ENCODE results near the gene MPDU1. TPM values are rescaled to one million over a fixed set of nuclear protein-coding genes. Genes with fewer than 3 reads are reported as not detected.

MPDU1 gene
- total RNA-seq (2016; rRNA removed; fragmentation: Illumina TruSeq; extraction: Trizol) = 59.5 and 112 TPM in 2 replicates
- 17.5 and 21.1 TPM in 2 replicates for total RNA-seq (2016; cell fraction: cytosol; rRNA removed; fragmentation: Illumina TruSeq; extraction: Trizol; ENCODE audit: low read depth)
- total RNA-seq (2016; cell fraction: insoluble cytoplasmic fraction; rRNA removed; fragmentation: Illumina TruSeq; extraction: Trizol) = 62.6 and 101 TPM in 2 replicates
- total RNA-seq (2016; cell fraction: membrane; rRNA removed; fragmentation: Illumina TruSeq; extraction: Trizol) = 24.3 and 28.7 TPM in 2 replicates
- 84.0 and 86.6 TPM in 2 replicates for total RNA-seq (2016; cell fraction: nucleus; rRNA removed; fragmentation: Illumina TruSeq; extraction: Trizol)
- 127 and 167 TPM in 2 replicates for polyA plus RNA-seq (2011; rRNA removed)
- polyA plus RNA-seq (2011; cell fraction: cytosol; rRNA removed) = 188 and 194 TPM in 2 replicates
- 91.5 and 103 TPM in 2 replicates for polyA plus RNA-seq (2011; cell fraction: nucleus; rRNA removed)
- 56.7 and 59.6 TPM in 2 replicates for polyA plus RNA-seq (2012)
- polyA plus RNA-seq (2016; cell fraction: cytosol; fragmentation: Illumina TruSeq; extraction: Trizol; ENCODE audit: low read depth) = 12.2 and 12.9 TPM in 2 replicates
- 73.5 and 77.4 TPM in 2 replicates for polyA plus RNA-seq (2016; cell fraction: insoluble cytoplasmic fraction; fragmentation: Illumina TruSeq; extraction: Trizol; ENCODE audit: low read depth)
- polyA plus RNA-seq (2016; cell fraction: membrane; fragmentation: Illumina TruSeq; extraction: Trizol; ENCODE audit: low read depth) = 22.9 and 23.5 TPM in 2 replicates
- polyA plus RNA-seq (2016; cell fraction: nucleus; fragmentation: Illumina TruSeq; extraction: Trizol; ENCODE audit: insufficient read depth, low read depth) = 172 and 177 TPM in 2 replicates
- 205 and 272 TPM in 2 replicates for polyA minus RNA-seq (2011; rRNA and poly(A)+ RNA removed; ENCODE audit: low replicate concordance)
- polyA minus RNA-seq (2011; cell fraction: cytosol; rRNA and poly(A)+ RNA removed) = 31.8 and 40.4 TPM in 2 replicates
- polyA minus RNA-seq (2011; cell fraction: nucleus; rRNA and poly(A)+ RNA removed) = 30.7 and 35.3 TPM in 2 replicates
- Bru-seq, nascent RNA = percentile 67 among the genes with signal in this experiment
- BruChase-seq, experiment 1, labeled RNA remaining after a 6-hour chase = percentile 84 among the genes with signal in this experiment
- percentile 74 among the genes with signal in this experiment for BruChase-seq, experiment 2, labeled RNA remaining after a 2-hour chase
- long read RNA-seq, experiment 1, transcript MPDU1-201 (7 exons, 1,601 nt) = major isoform, 85 of 105 reads
- long read RNA-seq, experiment 1, partial matches to known transcripts = 0 of 105 reads
- long read RNA-seq, experiment 1, other reads (novel, unspliced or antisense) = 11 of 105 reads
- long read RNA-seq, experiment 2, transcript MPDU1-205 (6 exons, 591 nt) = minor isoform, 5 of 185 reads
- long read RNA-seq, experiment 2, transcript MPDU1-207 (7 exons, 1,020 nt) = minor isoform, 6 of 185 reads
- long read RNA-seq, experiment 2, transcript MPDU1-201 (7 exons, 1,601 nt) = major isoform, 117 of 185 reads
- long read RNA-seq, experiment 2, partial matches to known transcripts = 35 of 185 reads
- long read RNA-seq, experiment 2, other reads (novel, unspliced or antisense) = 9 of 185 reads

DNA sequence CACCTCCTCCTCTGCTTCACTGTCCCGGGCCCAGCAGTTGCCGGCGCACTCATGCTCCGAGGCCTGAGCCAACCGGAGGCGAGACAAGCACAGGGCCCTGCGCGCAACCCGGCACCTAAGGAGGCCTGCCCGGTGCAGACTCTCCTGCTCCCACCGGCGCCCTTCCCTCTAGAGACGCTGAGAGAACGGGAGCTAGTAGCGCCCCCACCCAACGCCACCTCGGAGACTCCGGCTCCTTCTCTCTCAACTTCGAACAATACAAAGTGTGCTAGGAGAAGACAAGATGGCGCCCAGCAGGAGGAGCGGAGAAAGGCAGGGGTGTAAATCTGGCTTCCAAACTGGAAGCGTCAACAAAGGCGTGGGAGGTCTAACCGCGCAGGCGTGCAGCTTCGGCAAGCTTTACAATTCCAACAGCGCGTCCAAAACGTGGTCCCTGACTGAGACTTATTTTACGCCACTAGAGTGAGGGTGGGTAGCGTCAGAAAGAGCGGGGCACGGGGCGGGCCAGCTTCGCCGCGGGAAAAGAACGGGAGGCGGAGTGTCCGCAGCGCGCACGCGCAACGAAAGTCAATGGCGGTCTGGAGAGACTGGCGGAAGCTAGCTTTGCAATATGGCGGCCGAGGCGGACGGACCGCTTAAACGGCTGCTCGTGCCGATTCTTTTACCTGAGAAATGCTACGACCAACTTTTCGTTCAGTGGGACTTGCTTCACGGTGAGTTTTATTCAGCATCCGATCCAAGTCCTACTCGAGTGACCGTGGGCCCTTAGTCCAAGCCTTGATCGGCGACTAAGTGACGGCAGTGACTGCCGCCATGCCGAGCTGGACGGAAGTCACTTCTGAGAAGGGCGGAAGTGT is at the start of gene MPDU1:
Gene MPDU1 (plus strand): TSS at position 600 of the 857 bp plus-strand sequence. CDS start 11 bp downstream, at position 611.
- Histone ChIP-seq H3K9ac (ENCODE audit: insufficient read depth, low read depth, low read length) (peak within 1 kb of the TSS; percentile 97), H3K36me3 (replicated peaks in 1 of 2; ENCODE audit: control insufficient read depth in 1 of 2, insufficient read depth in 2 of 2, low read length in 2 of 2) (peaks cover 2 to 21% of the 10 kb centered on the region in 2 experiments; a peak in 4 of 5 replicates), H3K79me2 (ENCODE audit: insufficient read depth, low read length) (peaks cover 25% of the 10 kb centered on the region), H2AFZ (ENCODE audit: low read length) (peak within 1 kb of the TSS; percentile 90), H3K27me3 (ENCODE audit: control insufficient read depth in 1 of 2, insufficient read depth in 2 of 2, low read length in 2 of 2) (no peaks in the 10 kb centered on the region; a peak in 1 of 5 replicates), H3K4me1 (ENCODE audit: insufficient read depth, low read length) (peaks cover 55% of the 10 kb centered on the region), H3K27ac (ENCODE audit: extremely low read length, insufficient read depth, low read length) (peak within 1 kb of the TSS; percentile 96), H3K9me3 (ENCODE audit: low read length) (no peaks in the 10 kb centered on the region), H4K20me1 (ENCODE audit: insufficient read depth, low read length) (peaks cover 9% of the 10 kb centered on the region), H3K4me2 (ENCODE audit: low read depth, low read length) (peak within 1 kb of the TSS; percentile 92), H3K4me3 (replicated peaks in 1 of 3; ENCODE audit: insufficient read depth in 1 of 3, low read depth in 2 of 3, low read length in 3 of 3) (peak within 1 kb of the TSS; percentile 73 to 83 (median 77))
- peak; percentile 8 for FAIRE-seq
- TSS peak; percentile 90 for BruUV-seq (replicated peaks)
- ChIA-PET POLR2A (interaction anchor here (0.6 to 4.5 kb wide), 24 partner anchors 9 to 259 kb away, joined by 3 to 89 read pairs (median 5); partner anchors contain the start of genes ATP1B2, FXR2, SAT2 and SENP3), CTCF (ENCODE audit: low intra/inter-chr PET ratio, low total read pairs) (no interaction called here)
- in situ Hi-C loops (cut with HindIII; ENCODE audit: extremely low pct_ligation_motif_present, low pct_unique_long_range_greater_than_20kb) (no loop called here), intact Hi-C loops (cut with micrococcal nuclease; ENCODE audit: unreplicated experiment) (loop anchor here (1.0 kb wide), 1 partner anchor 31 kb away; the partner anchor contains the start of gene FXR2)
- WGBS (ENCODE audit: low lambda C conversion rate) = 32% methylated on average over 60 of the region's 69 CpGs
- DNase-seq (ENCODE audit: low spot score) = peak; percentile 81
- ATAC-seq = peak; percentile 22
- TF ChIP-seq DMTF1 (CRISPR knock-in tag; IDR thresholded peaks at IDR 0.05) (no peak), ZNF256 (CRISPR knock-in tag; conservative IDR thresholded peaks at IDR 0.05) (peak; percentile 79), KDM6A (CRISPR knock-in tag; IDR thresholded peaks at IDR 0.05; ENCODE audit: low read depth) (no peak), REXO4 (CRISPR knock-in tag; IDR thresholded peaks at IDR 0.05; ENCODE audit: borderline replicate concordance) (no peak)
- TF ChIP-seq, protein P1, sequence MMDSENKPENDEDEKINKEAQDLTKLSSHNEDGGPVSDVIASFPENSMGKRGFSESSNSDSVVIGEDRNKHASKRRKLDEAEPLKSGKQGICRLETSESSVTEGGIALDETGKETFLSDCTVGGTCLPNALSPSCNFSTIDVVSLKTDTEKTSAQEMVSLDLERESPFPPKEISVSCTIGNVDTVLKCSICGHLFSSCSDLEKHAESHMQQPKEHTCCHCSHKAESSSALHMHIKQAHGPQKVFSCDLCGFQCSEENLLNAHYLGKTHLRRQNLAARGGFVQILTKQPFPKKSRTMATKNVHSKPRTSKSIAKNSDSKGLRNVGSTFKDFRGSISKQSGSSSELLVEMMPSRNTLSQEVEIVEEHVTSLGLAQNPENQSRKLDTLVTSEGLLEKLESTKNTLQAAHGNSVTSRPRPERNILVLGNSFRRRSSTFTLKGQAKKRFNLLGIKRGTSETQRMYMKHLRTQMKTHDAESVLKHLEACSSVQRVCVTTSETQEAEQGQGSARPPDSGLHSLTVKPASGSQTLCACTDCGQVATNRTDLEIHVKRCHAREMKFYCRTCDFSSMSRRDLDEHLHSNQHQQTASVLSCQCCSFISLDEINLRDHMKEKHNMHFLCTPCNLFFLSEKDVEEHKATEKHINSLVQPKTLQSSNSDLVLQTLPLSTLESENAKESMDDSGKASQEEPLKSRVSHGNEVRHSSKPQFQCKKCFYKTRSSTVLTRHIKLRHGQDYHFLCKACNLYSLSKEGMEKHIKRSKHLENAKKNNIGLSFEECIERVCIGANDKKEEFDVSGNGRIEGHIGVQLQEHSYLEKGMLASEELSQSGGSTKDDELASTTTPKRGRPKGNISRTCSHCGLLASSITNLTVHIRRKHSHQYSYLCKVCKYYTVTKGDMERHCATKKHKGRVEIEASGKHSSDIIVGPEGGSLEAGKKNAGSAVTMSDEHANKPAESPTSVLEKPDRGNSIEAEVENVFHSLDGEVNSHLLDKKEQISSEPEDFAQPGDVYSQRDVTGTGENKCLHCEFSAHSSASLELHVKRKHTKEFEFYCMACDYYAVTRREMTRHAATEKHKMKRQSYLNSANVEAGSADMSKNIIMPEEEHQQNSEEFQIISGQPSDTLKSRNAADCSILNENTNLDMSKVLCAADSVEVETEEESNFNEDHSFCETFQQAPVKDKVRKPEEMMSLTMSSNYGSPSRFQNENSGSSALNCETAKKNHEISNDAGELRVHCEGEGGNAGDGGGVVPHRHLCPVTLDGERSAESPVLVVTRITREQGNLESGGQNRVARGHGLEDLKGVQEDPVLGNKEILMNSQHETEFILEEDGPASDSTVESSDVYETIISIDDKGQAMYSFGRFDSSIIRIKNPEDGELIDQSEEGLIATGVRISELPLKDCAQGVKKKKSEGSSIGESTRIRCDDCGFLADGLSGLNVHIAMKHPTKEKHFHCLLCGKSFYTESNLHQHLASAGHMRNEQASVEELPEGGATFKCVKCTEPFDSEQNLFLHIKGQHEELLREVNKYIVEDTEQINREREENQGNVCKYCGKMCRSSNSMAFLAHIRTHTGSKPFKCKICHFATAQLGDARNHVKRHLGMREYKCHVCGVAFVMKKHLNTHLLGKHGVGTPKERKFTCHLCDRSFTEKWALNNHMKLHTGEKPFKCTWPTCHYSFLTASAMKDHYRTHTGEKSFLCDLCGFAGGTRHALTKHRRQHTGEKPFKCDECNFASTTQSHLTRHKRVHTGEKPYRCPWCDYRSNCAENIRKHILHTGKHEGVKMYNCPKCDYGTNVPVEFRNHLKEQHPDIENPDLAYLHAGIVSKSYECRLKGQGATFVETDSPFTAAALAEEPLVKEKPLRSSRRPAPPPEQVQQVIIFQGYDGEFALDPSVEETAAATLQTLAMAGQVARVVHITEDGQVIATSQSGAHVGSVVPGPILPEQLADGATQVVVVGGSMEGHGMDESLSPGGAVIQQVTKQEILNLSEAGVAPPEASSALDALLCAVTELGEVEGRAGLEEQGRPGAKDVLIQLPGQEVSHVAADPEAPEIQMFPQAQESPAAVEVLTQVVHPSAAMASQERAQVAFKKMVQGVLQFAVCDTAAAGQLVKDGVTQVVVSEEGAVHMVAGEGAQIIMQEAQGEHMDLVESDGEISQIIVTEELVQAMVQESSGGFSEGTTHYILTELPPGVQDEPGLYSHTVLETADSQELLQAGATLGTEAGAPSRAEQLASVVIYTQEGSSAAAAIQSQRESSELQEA (CRISPR knock-in tag; IDR thresholded peaks at IDR 0.05; ENCODE audit: not compliant biosample characterization) = no peak

Measured in HepG2 (cell line).